ENCODE data around the gene MPPE1.

MPPE1 gene

GRCh38 chr18:11909591-11910026, 1.5 kb upstream of the MPPE1 start:
- no peak overlapping the region for H3K4me3 ChIP-seq (ENCODE audit: low read depth, low read length)
- TF ChIP-seq CTCF (IDR thresholded peaks at IDR 0.05; ENCODE audit: borderline replicate concordance, insufficient read depth, low read depth, low read length): no peak

- no peak for TF ChIP-seq CTCF (IDR thresholded peaks at IDR 0.05; ENCODE audit: borderline replicate concordance, insufficient read depth, low read depth, low read length)
Observed at GRCh38 chr18:11909061-11909455, 941 bp upstream of the MPPE1 start.

GRCh38 chr18:11906926-11907874, 917 bp downstream of the MPPE1 start:
- H3K4me3 ChIP-seq (ENCODE audit: low read depth, low read length): peak overlapping the region; percentile 87
- TF ChIP-seq CTCF (IDR thresholded peaks at IDR 0.05; ENCODE audit: borderline replicate concordance, insufficient read depth, low read depth, low read length): no peak

More at GRCh38 chr18:11909061-11909455, 941 bp upstream of the MPPE1 start:
- peak overlapping the region; percentile 87 for H3K4me3 ChIP-seq (ENCODE audit: low read depth, low read length)

- TF ChIP-seq CTCF (IDR thresholded peaks at IDR 0.05; ENCODE audit: borderline replicate concordance, insufficient read depth, low read depth, low read length): no peak
Observed at GRCh38 chr18:11906176-11906575, 1.9 kb downstream of the MPPE1 start.

GRCh38 chr18:11905613-11906012, 2.5 kb downstream of the MPPE1 start:
- no peak for TF ChIP-seq CTCF (IDR thresholded peaks at IDR 0.05; ENCODE audit: borderline replicate concordance, insufficient read depth, low read depth, low read length)
- H3K4me3 ChIP-seq (ENCODE audit: low read depth, low read length): no peak overlapping the region

More at GRCh38 chr18:11906176-11906575, 1.9 kb downstream of the MPPE1 start:
- no peak overlapping the region for H3K4me3 ChIP-seq (ENCODE audit: low read depth, low read length)

GRCh38 chr18:11902522-11903292, 5.4 kb downstream of the MPPE1 start:
- no peak overlapping the region for H3K4me3 ChIP-seq (ENCODE audit: low read depth, low read length)
- TF ChIP-seq CTCF (IDR thresholded peaks at IDR 0.05; ENCODE audit: borderline replicate concordance, insufficient read depth, low read depth, low read length): no peak

All from GM12875 (cell line).